NK-92 (cell line): ENCODE results near the gene SEZ6L.

Experiments used
- DNase-seq: peaks from one replicate; lab custom pipeline; 2025; ENCODE audit not compliant: unreplicated experiment; lab: John Stamatoyannopoulos, UW

SEZ6L gene

GRCh38 chr22:26327306-26327705 is 158.0 kb downstream of the SEZ6L start:
- no peak for DNase-seq

- DNase-seq, result no peak
These were observed 159.0 kb downstream of the SEZ6L start for GRCh38 chr22:26328221-26328620.

- DNase-seq, result no peak
These were observed 161.8 kb downstream of the SEZ6L start for GRCh38 chr22:26330971-26331625.

DNA sequence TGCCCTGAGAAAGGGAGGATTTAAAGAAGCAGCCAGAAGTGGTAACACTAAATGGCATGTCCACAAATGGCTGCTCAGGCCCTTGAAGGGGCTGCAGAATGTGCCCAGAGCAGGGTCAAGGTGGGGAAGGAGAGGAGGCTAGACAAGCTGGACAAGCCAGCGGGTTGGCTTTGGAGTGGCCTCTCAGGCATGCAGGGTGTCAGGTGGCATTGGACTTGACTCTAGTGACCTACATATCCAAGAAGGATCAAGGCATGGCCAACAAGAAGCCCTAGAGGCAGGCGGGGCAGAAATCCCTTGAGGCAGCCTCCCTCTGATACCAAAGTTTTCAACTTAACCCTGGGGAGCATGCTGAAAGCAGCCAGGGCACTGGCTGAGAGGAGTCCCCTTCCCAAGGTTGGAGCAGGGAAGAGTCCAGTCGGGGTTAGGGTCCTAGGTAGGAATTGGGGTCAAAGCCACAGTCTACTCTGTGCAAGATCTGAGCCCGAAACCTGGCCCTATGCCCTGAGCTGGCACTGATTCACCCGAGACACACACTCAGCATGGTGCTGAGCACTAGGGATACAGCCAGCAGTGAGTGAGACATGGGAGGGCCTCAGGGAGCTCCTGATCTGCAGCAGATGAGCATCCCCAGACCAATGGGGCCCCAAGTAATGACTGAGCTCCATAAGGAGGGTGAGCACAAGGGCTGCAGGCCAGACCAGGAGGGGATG is 164.0 kb downstream of the SEZ6L start:
- DNase-seq, result no peak

DNA sequence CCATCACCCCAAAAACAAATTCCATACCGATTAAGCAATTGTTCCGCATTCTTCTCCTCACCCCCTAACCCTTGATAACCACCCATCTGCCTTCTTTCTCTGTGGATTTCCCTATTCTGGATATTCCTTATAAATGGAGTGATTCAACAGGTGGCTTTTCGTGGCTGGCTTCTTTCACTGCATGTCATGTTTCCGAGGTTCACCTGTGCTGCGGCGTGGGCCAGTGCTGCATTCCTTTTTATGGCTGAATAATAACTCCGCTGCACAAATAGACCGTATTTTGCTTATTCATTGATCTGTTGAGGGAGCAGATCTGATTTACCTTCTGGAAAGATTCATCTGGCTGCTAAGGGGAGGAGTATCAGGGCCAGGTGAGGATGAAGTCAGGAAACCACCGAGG is 165.0 kb downstream of the SEZ6L start:
- DNase-seq, result no peak

GRCh38 chr22:26336773-26337172 is 167.5 kb downstream of the SEZ6L start:
- DNase-seq, result no peak

DNA sequence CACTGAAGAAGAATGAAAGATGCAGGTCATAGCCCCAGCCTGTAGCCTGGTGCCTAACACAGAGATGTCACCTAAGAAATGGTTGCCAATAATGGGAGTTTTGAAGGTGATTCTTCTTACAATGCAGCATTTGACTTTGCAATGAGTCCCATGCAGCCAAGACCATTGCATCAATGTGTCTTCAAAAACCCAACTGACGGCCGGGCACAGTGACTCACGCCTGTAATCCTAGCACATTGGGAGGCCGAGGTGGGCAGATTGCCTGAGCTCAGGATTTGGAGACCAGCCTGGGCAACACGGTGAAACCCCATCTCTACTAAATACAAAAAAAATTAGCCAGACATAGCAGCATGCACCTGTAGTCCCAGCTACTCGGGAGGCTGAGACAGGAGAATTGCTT is 170.5 kb downstream of the SEZ6L start:
- no peak for DNase-seq

DNA sequence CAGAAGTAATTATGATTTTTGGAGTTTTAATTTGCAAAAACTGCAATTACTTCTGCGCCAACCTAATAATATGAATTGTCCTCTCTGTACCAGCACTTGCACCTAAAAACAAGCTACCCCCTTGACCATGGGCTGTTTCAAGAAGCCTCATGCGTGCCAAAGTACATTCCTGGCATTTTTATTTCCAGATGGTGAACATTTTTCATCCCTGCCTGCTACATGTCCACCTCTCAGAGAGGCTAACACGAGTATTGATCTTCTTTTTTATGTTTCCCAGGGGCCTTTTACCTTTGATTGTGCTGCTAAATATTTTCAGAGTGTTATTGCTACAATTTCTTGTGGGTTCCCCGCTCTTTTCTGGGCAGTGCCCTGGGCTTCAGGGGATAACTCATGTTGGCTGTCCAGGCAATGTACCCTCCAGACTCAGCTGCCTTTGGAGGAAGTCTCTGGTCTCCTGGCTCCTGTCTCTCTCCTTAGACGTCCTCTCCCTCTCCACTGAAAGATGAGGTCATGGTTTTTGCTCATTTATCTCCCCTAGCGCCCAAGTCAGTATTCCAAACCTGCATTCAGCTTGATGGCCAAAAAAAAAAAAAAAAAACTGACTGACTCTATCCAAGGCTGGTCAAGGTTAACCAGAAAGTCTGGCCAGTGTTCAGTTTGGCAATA is 173.6 kb downstream of the SEZ6L start:
- no peak for DNase-seq

- DNase-seq, result no peak
These were observed 176.2 kb downstream of the SEZ6L start for GRCh38 chr22:26345496-26345895.

DNA sequence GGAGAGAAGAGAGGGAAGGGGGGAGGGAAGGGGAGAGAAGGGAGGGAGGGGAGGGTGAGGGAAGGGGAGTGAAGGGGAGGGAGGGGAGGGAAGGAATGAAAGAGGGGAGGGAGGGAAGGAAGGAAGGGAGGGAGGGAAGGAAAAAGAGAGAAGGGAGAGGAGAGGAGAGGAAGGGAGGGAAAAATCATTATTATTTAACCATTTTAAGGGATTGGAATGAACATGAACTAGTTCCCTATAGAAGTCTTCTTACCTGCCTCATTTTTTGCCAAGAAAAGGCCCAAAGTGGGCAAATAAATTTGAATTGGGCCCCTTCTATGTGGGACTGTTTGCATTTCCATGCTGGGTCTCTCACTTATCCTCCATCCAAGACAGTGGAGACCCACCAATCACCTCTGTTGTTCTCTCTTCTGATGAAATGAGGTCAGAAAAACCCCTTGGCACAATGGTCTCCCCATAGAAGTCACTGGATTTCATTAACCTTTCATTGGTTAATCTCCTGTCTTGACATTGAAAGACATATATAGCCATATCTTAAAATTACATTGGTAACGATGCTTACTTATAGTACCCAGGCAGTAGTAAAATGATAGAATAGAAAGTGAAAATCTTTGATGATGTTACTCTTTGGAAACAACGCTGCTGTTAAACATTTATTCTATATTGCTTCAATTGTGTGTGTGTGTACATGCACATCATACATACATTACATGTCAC is 179.7 kb downstream of the SEZ6L start:
- DNase-seq, result no peak

DNA sequence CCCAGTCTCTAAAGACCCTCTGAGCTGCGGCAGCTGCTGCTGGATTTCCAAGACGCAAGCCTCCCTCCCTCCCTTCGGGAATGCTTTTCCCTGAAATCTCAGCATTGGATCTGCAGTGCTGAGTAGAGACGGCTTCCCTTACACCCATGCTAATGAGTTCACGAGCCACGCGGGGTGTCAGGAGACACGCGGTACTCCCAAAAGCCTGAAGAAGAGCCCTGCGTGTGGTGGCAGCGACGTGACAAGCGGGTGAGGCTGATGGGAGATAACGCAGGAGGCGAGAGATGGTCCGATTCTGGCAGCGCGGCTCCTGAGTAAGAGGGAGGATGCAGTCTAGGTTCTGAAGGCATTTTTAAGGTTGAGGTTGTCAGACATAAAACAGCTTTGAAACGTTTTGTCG is 185.4 kb downstream of the SEZ6L start:
- DNase-seq, result no peak

GRCh38 chr22:26357281-26357680 is 188.0 kb downstream of the SEZ6L start:
- DNase-seq, result no peak

GRCh38 chr22:26357813-26358212 is 188.6 kb downstream of the SEZ6L start:
- no peak for DNase-seq

DNA sequence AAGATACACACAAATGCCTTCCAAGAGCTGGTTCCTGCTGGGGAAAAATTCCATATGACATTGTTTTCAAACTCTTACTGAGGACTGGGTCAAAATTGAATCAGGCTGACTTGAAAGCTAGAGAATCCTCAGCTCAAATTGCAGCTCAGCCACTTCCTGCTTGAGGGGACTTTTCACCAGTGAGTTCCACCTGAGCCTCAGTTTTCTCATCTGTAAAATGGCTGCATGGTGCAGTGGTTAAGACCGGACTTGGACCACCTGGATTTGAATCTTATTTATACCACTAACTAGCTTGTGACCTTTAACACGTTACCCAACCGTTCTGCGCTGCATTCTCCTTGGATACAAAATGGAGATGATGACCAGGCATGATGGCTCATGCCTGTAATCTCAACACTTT is 189.9 kb downstream of the SEZ6L start:
- no peak for DNase-seq

- no peak for DNase-seq
These were observed 191.1 kb downstream of the SEZ6L start for GRCh38 chr22:26360169-26360885.

DNA sequence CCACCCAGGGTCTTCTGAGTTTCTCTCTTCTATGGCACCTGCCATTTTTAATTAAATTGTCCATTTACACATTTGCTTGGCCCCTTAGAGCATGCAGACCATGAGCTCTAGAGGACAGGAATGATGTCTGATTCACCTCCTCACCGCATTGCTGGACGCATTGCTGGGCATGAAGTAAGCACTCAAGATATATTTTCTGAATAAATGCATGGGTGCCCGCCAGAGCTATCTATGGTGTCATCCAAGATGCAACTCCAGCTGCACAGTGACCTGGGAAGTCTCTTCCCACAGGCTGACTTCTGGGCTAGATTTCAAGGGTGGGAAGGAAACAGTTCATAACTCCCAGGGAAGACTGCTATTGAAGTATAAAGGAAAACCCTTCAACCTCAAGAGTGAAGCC is 193.2 kb downstream of the SEZ6L start:
- DNase-seq, result no peak

DNA sequence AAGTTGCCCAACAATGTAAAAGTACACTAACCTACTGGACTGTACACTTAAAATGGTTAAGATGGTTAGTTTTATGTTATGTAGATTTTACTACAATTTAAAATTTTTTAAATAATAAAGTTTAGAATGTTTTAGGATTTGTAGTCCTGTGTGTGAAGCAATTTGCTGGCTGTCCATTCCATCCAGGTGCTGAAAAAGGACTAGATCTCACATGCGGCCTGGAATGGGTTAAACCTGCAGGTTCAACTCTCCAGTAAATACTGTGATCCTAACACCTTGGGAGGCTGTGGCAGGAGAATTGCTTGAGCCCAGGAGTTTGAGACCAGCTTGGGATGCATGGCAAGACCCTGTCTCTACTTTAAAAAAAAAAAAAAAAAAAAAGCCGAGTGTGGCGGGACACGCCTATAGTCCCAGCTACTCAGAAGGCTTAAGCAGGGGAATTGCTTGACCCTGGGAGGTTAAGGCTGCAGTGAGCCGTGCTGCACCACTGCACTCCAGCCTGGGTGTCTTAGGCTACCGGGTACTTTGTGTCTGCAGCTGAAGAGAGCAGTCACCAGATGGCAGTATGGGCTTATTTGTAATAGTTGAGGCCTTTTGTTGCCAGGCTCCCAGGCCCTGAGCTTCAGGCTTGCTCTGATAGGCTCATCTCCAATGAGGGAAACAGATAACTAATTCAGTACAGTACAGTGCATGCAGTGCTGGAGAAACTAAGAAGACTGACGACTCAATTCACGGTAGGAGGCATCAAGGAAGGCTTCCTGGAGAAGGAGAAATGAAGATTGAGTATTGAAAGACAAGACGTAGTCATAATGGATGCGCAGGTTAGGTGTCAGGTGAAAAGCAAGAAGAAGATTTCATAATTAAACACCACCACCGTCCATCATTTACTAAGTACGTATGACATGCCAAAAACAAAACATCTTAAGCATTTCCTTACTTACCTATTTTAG is 195.1 kb downstream of the SEZ6L start:
- DNase-seq, result no peak

DNA sequence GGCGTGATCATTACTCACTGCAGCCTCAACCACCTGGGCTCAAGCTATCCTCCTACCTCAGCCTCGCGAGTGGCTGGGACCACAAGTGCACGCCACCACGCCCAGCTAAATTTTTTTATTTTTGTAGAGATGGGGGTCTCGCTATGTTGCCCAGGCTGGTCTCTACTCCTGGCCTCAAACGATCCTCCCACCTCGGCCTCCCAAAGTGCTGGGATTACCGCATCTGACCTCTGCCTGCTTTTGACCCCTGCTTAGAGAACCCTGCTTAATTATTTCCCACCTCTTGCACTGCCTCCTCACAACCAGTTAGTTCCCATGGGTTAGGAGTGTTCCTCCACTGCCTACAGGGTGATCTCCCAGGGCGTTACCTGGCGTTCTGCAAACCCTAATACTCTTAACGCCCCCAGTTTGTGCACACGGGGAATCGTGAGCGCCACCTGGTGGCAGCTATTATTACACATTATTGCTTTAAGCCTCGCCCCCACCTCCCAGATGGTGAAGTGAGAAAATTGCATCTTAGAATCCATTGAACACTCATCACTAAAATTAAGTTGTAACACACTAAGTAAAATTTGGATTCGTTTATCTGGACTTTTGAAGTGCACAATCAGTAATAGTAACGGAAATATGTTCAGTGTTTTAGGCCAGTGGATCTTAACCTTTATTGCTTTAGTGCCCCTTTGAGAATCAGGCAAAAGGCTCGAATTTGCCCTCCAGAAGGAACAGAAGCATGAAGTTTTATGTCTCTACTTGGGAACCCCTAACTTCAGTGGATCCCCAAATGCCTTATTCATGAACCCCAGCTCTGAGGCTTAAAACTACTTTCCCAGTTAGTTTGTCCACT is 198.4 kb downstream of the SEZ6L start:
- no peak for DNase-seq

GRCh38 chr22:26372890-26373289 is 203.6 kb downstream of the SEZ6L start:
- no peak for DNase-seq
